Spleen (tissue), 7 donors: ENCODE measurements around the gene SEMA7A.

Source experiments
- POLR2AphosphoS5 ChIP-seq, 3 donors: sonication (generic); formaldehyde crosslinking; IDR thresholded peaks; one replicate each; pipeline ENCODE4 v1.5.1; 2017; ENCODE audit warnings: antibody characterized with exemption in 3 of 3
- TF ChIP-seq, protein P1 (sequence below), 11 experiments: fragments of 200-600 bp in 7 of 11; fragments of 450-650 bp in 4 of 11; sonication (generic) in 4 of 11; IDR thresholded peaks in 8 of 11; conservative IDR thresholded peaks in 3 of 11; 1 replicate in 7 of 11; 2 replicates in 4 of 11; pipeline versions ENCODE4 v1.4.0 to v1.8.0; 2016 to 2021; ENCODE audit warnings: antibody characterized with exemption in 11 of 11, inconsistent platforms in 4 of 11, mild to moderate bottlenecking in 1 of 11
- donor health status: DM: no; HTN: no; CAD: no; lungs with moderate emphysema.
- donor health status: DM: no; HTN: no; CAD: no.
- donor health status: DM: no; HTN: no; CAD: no.

GRCh38 chr15:74442063-74442462 is 8.3 kb upstream of the SEMA7A start:
- TF ChIP-seq POLR2AphosphoS5 (IDR thresholded peaks at IDR 0.05) = no peak
- TF ChIP-seq, protein P1, sequence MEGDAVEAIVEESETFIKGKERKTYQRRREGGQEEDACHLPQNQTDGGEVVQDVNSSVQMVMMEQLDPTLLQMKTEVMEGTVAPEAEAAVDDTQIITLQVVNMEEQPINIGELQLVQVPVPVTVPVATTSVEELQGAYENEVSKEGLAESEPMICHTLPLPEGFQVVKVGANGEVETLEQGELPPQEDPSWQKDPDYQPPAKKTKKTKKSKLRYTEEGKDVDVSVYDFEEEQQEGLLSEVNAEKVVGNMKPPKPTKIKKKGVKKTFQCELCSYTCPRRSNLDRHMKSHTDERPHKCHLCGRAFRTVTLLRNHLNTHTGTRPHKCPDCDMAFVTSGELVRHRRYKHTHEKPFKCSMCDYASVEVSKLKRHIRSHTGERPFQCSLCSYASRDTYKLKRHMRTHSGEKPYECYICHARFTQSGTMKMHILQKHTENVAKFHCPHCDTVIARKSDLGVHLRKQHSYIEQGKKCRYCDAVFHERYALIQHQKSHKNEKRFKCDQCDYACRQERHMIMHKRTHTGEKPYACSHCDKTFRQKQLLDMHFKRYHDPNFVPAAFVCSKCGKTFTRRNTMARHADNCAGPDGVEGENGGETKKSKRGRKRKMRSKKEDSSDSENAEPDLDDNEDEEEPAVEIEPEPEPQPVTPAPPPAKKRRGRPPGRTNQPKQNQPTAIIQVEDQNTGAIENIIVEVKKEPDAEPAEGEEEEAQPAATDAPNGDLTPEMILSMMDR (IDR thresholded peaks at IDR 0.05 in 8 of 11, conservative IDR thresholded peaks at IDR 0.05 in 3 of 11) = no peak
